DND-41 (cell line): ENCODE results near the gene CAPN6.

Source experiments
- CTCF ChIP-seq: IDR thresholded peaks from 2 replicates; pipeline ENCODE4 v1.5.1; 2012; ENCODE audit warnings: borderline replicate concordance, low read length, moderate library complexity, mild to moderate bottlenecking; ENCODE audit not compliant: poor library complexity, severe bottlenecking; ENCODE audit errors: extremely low read depth
- EZH2 ChIP-seq: IDR thresholded peaks from 3 replicates; pipeline ENCODE4 v1.6.1; 2012; ENCODE audit warnings: borderline replicate concordance, low read depth, mild to moderate bottlenecking, moderate library complexity, low read length, inconsistent platforms; ENCODE audit not compliant: severe bottlenecking

DNA sequence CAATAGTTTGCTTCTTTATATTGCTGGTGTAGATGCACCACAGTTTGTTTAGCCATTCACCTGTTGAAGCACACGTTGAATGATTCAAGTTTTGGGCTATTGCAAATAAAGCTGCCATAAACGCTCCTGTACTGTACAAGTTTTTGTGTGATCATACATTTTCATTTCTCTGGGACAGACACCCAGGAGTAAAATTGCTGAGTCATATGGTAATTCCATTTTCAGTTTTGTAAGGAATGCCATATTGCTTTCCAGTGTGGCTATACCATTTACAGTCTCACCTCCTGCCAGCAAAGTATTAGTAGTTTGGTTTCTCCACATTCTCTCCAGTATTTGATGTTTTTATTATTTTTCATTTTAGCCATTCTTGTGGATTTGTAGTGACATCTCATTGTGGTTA is 32.0 kb upstream of the CAPN6 start:
- no peak for TF ChIP-seq CTCF
- no peak for TF ChIP-seq EZH2
